Heart right ventricle (tissue), 16 donors: ENCODE results near the gene TTLL11. TPM values are rescaled to one million over a fixed set of nuclear protein-coding genes. Genes with fewer than 3 reads are reported as not detected.
A peak's percentile ranks its signal among the peaks of the same experiment; 100 is the strongest.

Experiments
- ATAC-seq, 8 donors: fragments of 200-7000 bp; cut with Tn5 transposase; one replicate each; pipeline ENCODE4 v1.9.1; 2020; ENCODE audit warnings: mild to moderate bottlenecking in 8 of 8, moderate library complexity in 8 of 8, moderate number of reproducible peaks in 1 of 8
- DNase-seq, 2 donors: peaks; one replicate each; pipeline ENCODE4 v3.0.0-alpha.2; 2020
- H3K27ac ChIP-seq, 10 donors: fragments of 200-600 bp; sonication (generic) in 2 of 10; one replicate each; pipeline versions ENCODE4 v1.5.0 to v1.8.0; 2020 to 2022; ENCODE audit warnings: mild to moderate bottlenecking in 3 of 10
- H3K27me3 ChIP-seq, 7 donors: fragments of 200-600 bp; one replicate each; pipeline ENCODE4 v1.8.0; 2021 to 2022; ENCODE audit warnings: mild to moderate bottlenecking in 2 of 7
- H3K36me3 ChIP-seq, 9 donors: fragments of 200-600 bp; sonication (generic) in 1 of 9; one replicate each; pipeline versions ENCODE4 v1.5.0 to v1.8.0; 2020 to 2022; ENCODE audit warnings: mild to moderate bottlenecking in 2 of 9
- H3K4me1 ChIP-seq, 9 donors: fragments of 200-600 bp; sonication (generic) in 1 of 9; one replicate each; pipeline versions ENCODE4 v1.5.0 to v1.8.0; 2020 to 2022; ENCODE audit warnings: mild to moderate bottlenecking in 4 of 9
- H3K4me3 ChIP-seq, 10 donors: fragments of 200-600 bp; sonication (generic) in 2 of 10; one replicate each; pipeline versions ENCODE4 v1.5.0 to v1.8.0; 2020 to 2022; ENCODE audit warnings: mild to moderate bottlenecking in 7 of 10, moderate library complexity in 2 of 10
- H3K9me3 ChIP-seq, 11 donors: fragments of 200-600 bp in 10 of 11; sonication (generic) in 2 of 11; one replicate each; pipeline versions ENCODE4 v1.5.0 to v1.8.0; 2013 to 2022; ENCODE audit warnings: mild to moderate bottlenecking in 2 of 11, control low read depth in 1 of 11, moderate library complexity in 1 of 11
- WGBS, 2 donors: extraction: QIAGEN DNeasy Blood & Tissue Kit; methylation state at CpG; one replicate each; pipeline ENCODE4 v1.1.7; 2013; ENCODE audit warnings: inconsistent platforms in 1 of 2; 5-methylcytosine and 5-hydroxymethylcytosine counted together
- intact Hi-C, 10 donors: fragments of 100-400 bp; cut with DNase I; formaldehyde crosslinking; loops; one replicate each; pipeline versions ENCODE4 v1.11.1 to v1.14.2; 2022
- polyA plus RNA-seq, 2 donors: library from polyadenylated mRNA; stranded (reverse); fragments of 200-250 nt; gene quantifications; one replicate each; pipeline ENCODE4 v1.2.3, GENCODE V29; 2013
- total RNA-seq, 10 donors: library from RNA; stranded (reverse); fragmentation: NEBNext Ultra II Directional in 3 of 10; extraction: Animal tissue kit (Norgen Biotek cat#: 25700) in 3 of 10; gene quantifications; one replicate each; pipeline versions ENCODE4 v1.2.1 to v1.2.4, GENCODE V29; 2021 to 2023
- TF ChIP-seq, protein P1 (sequence below), 9 donors: fragments of 200-600 bp; sonication (generic) in 2 of 9; IDR thresholded peaks; one replicate each; pipeline versions ENCODE4 v1.5.0 to v1.8.0; 2021 to 2022; ENCODE audit warnings: antibody characterized with exemption in 9 of 9, mild to moderate bottlenecking in 5 of 9, moderate library complexity in 1 of 9
- donor health status: Arrhythmogenic right ventricular cardiomyopathy.
- donor health status: ischemic (EF 13 %, LVEDD 7.1; RV severe dilation, severe dysfunction).
- donor health status: healthy with polysubstance abuse.
- donor health status: DM: no; HTN: yes; CAD: no.
- donor health status: DM: no; HTN: no; CAD: no.
- donor health status: ischemic (EF 25% LVEDD 6.9; RV normal size, moderate dysfunction).
- donor health status: ischemic (EF 25% LVEDD 5.7; RV mildly dilated, moderate dysfunction).
- donor health status: healthy.
- donor health status: DM: yes; HTN: yes; CAD: no.
- donor health status: Ischemic cardiomyopathy.
- donor health status: ischemic (EF 35%, LVEDD 5.7; RV mildly dilated, moderate dysfunction).
- donor health status: nonischemic (EF 11% LVEDD 7.7; RV severe dilation, severe dysfunction).
- donor health status: DM: yes; HTN: yes; CAD: no.
- donor health status: PGD.
- donor health status: ischemic (EF 29% LVEDD 5.4; RV normal size, mild dysfunction).
- donor health status: nonischemic (EF 23%, LVEDD 6.1; RV moderate dilation, normal function).

Gene TTLL11
- total and polyA plus RNA-seq, 12 donors, result 2.6 to 8.7 (median 5.8) TPM

DNA sequence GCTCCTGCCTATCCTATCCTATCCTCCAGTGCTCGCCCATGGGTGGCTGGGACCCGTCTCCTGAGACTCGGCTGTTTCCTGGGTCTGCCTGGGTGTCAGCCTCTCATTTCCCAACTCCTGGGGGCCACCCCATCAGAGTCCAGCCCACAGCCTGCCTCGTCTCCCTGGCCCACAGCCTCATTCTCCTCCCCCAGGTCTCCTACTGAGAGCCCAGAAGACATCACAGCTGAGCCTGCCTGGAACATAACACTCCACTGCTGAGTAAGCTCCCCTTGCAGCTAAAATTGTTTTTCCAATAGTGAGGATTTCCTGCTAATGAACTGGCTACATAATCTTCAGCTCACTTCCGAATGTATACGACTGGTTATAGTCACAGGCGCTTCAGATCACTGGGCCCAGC lies 95.3 kb downstream of the TTLL11 start:
- Histone ChIP-seq H3K4me1 (peaks cover 4 to 33% (median 19%) of the 10 kb centered on the region in 9 donors), H3K27me3 (no peaks in the 10 kb centered on the region), H3K9me3 (no peaks in the 10 kb centered on the region), H3K36me3 (no peaks in the 10 kb centered on the region), H3K4me3 (no peak overlapping the region), H3K27ac (no peak overlapping the region)
- ATAC-seq, result peak in 4 of 8 donors; percentile 3 to 37 (median 20)
- 64 to 72% methylated on average over 7 of the region's 7 CpGs for WGBS, 2 donors
- DNase-seq, result no peak
- TF ChIP-seq, protein P1, sequence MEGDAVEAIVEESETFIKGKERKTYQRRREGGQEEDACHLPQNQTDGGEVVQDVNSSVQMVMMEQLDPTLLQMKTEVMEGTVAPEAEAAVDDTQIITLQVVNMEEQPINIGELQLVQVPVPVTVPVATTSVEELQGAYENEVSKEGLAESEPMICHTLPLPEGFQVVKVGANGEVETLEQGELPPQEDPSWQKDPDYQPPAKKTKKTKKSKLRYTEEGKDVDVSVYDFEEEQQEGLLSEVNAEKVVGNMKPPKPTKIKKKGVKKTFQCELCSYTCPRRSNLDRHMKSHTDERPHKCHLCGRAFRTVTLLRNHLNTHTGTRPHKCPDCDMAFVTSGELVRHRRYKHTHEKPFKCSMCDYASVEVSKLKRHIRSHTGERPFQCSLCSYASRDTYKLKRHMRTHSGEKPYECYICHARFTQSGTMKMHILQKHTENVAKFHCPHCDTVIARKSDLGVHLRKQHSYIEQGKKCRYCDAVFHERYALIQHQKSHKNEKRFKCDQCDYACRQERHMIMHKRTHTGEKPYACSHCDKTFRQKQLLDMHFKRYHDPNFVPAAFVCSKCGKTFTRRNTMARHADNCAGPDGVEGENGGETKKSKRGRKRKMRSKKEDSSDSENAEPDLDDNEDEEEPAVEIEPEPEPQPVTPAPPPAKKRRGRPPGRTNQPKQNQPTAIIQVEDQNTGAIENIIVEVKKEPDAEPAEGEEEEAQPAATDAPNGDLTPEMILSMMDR (IDR thresholded peaks at IDR 0.05), result no peak
- intact Hi-C loops, result loop anchor here in 2 of 10 donors (2.0 to 10.0 kb wide), 2 partner anchors 133 to 445 kb away; no protein-coding TSS in a partner anchor

GRCh38 chr9:121996783-121997182 lies 96.3 kb downstream of the TTLL11 start:
- intact Hi-C loops, result loop anchor here in 2 of 10 donors (2.0 to 10.0 kb wide), 2 partner anchors 132 to 444 kb away; no protein-coding TSS in a partner anchor
- 97% methylated on average over 4 of the region's 4 CpGs for WGBS, 2 donors
- peaks cover 0 to 28% (median 12%) of the 10 kb centered on the region in 9 donors for H3K4me1 ChIP-seq
- H3K27ac ChIP-seq, result no peak overlapping the region
- no peak for DNase-seq
- H3K4me3 ChIP-seq, result no peak overlapping the region
- no peaks in the 10 kb centered on the region for H3K9me3 ChIP-seq
- no peaks in the 10 kb centered on the region for H3K36me3 ChIP-seq
- TF ChIP-seq, protein P1 (IDR thresholded peaks at IDR 0.05), result no peak
- no peaks in the 10 kb centered on the region for H3K27me3 ChIP-seq
- no peak for ATAC-seq

DNA sequence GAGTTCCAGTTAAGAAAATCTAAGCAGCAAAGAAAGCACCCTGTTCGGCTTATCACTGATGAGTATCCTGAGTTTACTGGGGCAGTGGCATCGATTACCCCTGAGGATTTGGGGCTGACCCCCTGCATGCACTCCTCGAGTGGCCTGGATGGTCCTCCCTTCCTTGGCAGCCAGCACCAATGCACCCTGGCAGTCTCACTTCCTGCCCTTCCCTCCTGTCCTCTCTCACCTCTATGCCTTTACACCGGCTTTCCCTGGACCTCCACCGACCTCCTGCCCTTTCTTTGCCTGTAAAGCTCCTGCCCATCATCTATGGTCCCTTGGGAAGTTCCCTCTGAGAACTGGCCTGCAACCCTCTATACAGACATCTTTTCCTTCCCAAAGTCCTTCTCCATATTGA lies 97.1 kb downstream of the TTLL11 start:
- ATAC-seq (no peak), DNase-seq (no peak)
- WGBS, 2 donors, result 82 to 83% methylated on average over 5 of the region's 5 CpGs
- H3K27me3 ChIP-seq, result no peaks in the 10 kb centered on the region
- intact Hi-C loops, result loop anchor here in 2 of 10 donors (2.0 to 10.0 kb wide), 2 partner anchors 131 to 443 kb away; no protein-coding TSS in a partner anchor
- H3K9me3 ChIP-seq, result no peaks in the 10 kb centered on the region
- no peaks in the 10 kb centered on the region for H3K36me3 ChIP-seq
- no peak overlapping the region for H3K4me3 ChIP-seq
- peaks cover 0 to 20% (median 13%) of the 10 kb centered on the region in 9 donors for H3K4me1 ChIP-seq
- TF ChIP-seq, protein P1 (IDR thresholded peaks at IDR 0.05), result no peak
- no peak overlapping the region for H3K27ac ChIP-seq

GRCh38 chr9:121992571-121993212 lies 100.4 kb downstream of the TTLL11 start:
- Histone ChIP-seq H3K36me3 (peaks cover 0 to 8% (median 0%) of the 10 kb centered on the region in 9 donors), H3K27ac (no peak overlapping the region), H3K9me3 (no peaks in the 10 kb centered on the region), H3K4me3 (no peak overlapping the region), H3K27me3 (no peaks in the 10 kb centered on the region), H3K4me1 (peaks cover 0 to 28% (median 6%) of the 10 kb centered on the region in 9 donors)
- ATAC-seq, result peak; percentile 46 to 82 (median 78)
- TF ChIP-seq, protein P1 (IDR thresholded peaks at IDR 0.05), result peak; percentile 80 to 91 (median 85)
- 10 to 11% methylated on average over 8 of the region's 8 CpGs for WGBS, 2 donors
- DNase-seq, result peak; percentile 34 to 67
- intact Hi-C loops, result loop anchor here (1.0 to 10.0 kb wide), 14 partner anchors 128 to 448 kb away; no protein-coding TSS in a partner anchor
